Stimulated activated CD8-positive, alpha-beta memory T cell treated with anti-CD3 and anti-CD28 coated beads, Interleukin-4, amount 100 ng/mL, for 48 hours (primary cell): ENCODE data around the gene DEFB132.
"Not testable (repeated sequence)": the region's sequence is repeated elsewhere in the genome, so short reads cannot be mapped to it uniquely, and the experiment has no call there.

Experiments
- DNase-seq: peaks from one replicate; pipeline ENCODE4 v3.0.0-alpha.2; 2020

DEFB132 gene, protein sequence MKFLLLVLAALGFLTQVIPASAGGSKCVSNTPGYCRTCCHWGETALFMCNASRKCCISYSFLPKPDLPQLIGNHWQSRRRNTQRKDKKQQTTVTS

DNA sequence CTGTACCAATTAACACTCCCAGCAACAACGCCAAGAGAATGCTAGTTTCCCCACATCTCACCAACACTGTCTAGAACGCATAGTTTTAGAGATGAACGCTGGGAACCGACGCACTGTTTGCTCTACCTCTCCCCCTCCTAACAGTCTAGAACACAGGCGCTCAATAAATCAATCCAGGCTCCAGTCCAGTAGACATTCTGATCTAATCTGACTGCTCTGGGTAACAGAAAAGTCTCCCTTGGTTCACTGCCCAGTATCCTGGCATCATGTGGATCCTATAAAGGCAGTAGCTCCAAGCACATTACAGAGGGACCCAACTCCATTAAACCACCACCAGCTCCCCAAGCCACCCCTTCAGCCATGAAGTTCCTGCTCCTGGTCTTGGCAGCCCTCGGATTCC is at the start of gene DEFB132:
TSS of gene DEFB132 (plus strand) at position 306 of the 400 bp plus-strand sequence. CDS start at position 361, 55 bp downstream.
- no peak for DNase-seq

DNA sequence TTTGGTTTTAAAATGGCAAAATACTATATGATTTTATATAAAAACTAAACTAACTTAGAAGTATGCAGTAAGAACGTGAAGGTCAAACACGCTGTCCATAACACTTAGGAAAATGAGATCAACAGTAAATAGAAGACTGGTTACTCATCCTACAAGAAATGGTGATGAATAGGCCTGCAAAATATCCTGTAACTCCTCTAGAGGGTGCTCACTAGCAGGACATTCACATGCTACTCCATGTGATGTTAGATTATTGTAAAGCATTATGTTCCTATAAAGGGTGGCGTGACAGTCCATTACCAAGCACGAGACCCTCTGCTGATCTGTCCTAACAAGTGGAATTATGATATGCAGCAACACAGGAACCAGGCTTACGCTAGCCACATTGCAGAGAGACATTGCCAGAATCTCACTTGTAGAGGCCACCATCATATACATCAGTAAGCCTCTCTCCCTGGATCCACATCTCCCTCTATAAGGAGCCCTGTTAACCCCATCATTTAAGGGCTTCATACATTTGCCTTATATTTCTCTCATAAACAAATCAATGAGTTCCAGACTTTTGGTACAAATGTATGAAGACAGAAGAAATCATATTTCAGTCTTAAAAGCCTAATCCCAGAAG is 48.5 kb upstream of the DEFB132 start:
- no peak for DNase-seq

DNA sequence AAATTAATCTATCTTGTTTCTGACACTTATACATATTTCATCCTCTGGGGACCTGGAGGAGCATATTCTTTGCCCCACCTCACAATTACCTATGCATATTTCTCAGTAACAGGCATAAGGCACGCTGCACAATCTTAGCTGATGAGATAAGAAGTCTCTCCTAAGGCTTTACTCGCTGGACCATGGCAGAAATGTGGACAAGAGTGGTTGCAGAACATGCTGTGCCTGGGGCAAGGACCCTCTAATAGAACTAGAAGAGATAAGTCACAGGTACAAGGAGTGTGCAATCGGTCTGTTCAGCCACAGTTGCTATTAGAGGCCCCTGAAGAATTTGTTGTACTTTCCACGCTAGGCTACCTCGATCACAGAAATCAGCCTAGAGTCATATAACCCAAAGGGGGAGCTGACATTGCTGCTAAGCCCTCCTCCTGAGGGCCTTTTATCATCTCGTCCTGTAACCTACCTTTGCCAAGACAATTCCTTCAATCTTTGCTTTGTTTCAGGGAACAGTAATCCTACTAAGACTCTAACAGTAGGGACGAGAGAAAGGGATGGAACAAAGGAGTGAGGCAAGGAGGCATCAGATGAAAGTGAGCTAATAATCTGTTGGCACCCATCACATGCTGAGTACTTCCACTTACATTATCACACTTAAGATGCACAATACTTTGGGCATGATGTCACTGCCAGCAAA is 46.6 kb upstream of the DEFB132 start:
- no peak for DNase-seq

DNA sequence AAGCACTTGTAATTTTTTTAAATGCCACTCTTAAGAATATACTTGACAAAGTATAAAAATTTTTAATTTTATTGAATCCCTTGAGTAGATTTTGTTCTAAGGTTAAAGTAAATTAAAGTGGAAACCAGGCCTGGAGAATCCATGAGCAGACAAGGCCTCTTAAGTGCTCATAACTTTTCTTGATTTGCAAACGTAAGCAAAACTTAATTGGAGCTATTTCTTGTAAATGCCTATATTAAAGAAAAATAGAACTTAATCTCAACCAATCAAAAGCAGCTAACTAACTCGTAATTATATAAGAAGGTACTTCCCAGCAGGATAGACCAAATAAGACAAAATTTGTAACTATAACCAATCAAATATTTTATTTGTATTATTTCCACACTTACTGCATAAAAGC is 43.1 kb upstream of the DEFB132 start:
- DNase-seq: no peak

DNA sequence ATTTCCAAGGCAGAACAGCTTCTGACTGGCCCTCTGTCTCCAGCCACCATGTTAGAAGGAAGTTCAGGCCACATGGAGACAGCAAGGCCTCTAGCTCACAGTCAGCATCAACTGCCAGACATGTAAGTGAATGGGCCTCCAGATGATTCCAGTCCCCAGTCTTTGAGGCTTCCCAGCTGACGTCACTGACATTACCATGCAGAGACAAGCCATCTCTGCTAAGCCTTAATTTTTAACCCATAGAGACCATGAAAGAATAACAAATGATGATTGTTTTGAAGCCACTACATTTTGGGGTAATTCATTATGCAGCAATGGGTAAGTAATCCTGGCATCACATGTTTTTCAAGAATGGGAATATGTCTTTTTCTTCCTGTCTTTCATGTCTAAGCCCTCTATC is 41.7 kb upstream of the DEFB132 start:
- no peak for DNase-seq

DNA sequence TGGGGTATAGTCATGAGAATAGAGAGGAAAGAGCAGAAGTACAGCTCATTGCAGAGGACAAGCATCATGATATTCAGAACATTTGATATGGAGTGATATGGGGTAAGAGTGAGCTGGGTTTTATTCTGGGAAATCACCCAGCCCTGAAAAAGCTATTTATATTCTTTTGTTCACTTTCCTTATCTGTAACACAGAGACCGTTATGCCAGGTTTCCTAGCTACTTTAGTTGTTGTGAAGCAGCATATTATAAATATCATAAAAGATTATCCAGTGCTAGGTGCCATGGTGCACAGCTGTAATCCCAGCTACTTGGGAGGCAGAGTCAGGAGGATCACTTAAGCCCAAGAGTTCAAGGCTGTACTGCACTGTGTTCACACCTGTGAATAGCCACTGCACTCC is 40.3 kb upstream of the DEFB132 start:
- no peak for DNase-seq

DNA sequence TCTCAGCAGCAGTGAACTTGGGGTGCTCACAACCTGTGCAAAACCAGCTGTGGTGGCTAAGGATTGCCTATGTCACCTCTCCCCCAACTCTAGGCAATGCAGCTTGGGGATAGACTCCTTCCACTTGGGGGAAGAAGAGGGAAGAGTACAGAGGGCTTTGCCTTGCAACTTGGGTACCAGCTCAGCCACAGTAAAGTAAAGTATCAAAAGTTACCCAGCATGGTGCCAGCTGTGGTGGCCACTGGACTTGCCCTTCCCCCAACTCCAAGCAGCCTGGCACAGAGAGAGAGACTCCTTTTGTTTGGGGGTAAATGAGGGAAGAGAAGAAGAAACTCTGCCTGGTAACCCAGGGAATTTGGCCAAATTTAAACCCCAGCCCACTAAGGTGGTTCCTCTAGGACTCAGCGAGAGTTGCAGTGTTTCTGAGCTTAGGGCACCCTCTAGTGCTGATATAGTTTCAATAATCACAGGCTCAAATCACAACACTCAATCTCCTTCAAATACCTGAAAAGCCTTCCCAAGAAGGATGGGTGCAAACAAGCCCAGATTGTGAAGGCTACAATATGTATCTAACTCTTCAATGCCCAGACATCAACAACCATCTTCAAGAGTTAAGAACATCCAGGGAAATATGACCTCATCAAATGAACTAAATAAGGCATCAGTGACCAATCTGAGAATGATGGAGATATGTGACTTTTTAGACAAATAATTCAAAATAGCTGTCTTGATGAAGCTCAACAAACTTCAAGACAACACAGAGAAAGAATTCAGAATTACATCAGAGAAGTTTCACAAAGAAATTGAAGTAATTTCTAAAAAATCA is 38.0 kb upstream of the DEFB132 start:
- DNase-seq: no peak

DNA sequence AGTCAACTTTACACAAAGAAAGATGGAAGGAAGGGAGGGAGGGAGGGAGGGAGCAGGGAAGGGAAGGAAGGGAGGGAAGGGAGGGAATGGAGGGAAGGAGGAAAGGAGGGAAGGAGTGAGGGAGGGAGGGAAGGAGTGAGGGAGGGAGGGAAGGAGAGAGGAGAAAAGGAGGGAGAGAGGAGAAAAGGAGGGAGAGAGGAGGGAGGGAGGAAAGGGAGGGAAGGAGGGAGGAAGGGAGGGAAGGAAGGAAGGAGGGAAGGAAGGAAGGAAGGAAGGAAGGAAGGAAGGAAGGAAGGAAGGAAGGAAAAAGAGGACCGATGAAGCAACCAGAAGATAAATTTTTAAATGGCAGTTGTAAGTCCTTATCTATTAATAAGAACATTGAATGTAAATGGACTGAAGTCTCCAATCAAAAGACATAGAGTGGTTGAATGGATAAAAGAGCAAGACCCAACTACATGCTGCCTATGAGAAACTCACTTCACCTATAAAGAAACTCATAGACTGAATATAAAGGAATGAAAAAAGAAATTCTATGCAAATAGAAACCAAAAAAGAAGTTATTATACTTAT is 36.2 kb upstream of the DEFB132 start:
- no peak for DNase-seq

DNA sequence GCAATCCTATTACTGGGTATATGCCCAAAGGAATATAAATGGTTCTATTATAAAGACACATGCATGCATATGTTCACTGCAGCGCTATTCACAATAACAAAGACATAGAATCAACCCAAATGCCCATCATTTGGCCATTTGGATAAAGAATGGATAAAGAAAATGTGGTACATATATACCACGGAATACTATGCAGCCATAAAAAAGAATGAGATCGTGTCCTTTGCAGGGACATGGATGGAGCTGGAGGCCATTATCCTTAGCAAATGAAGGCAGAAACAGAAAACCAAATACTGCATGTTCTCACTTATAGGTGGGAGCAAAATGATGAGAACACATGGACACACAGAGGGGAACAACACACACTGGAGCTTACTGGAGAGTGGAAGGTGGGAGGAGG is 31.6 kb upstream of the DEFB132 start:
- DNase-seq: not testable (repeated sequence)

DNA sequence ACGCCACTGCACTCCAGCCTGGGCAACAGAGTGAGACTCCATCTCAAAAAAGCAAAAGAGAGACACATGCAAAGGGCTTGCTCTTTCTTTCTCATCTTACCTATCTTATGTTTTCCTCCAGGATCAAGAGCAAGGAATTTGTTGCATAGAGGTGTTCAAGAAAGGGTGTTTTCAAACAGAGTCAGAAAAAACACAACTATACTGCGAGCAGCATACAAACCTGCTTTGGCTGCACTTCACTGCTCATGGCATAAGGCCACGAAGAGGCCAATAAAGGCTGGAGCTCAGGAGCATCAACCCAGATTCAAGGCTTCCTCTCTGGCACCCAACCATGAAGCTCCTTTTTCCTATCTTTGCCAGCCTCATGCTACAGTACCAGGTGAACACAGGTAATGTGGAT is 30.6 kb upstream of the DEFB132 start, which contains the start of gene DEFB129:
TSS of gene DEFB129 (plus strand) at position 301 of the 400 bp plus-strand sequence. CDS start at position 332, 31 bp downstream.
- DNase-seq: no peak

DNA sequence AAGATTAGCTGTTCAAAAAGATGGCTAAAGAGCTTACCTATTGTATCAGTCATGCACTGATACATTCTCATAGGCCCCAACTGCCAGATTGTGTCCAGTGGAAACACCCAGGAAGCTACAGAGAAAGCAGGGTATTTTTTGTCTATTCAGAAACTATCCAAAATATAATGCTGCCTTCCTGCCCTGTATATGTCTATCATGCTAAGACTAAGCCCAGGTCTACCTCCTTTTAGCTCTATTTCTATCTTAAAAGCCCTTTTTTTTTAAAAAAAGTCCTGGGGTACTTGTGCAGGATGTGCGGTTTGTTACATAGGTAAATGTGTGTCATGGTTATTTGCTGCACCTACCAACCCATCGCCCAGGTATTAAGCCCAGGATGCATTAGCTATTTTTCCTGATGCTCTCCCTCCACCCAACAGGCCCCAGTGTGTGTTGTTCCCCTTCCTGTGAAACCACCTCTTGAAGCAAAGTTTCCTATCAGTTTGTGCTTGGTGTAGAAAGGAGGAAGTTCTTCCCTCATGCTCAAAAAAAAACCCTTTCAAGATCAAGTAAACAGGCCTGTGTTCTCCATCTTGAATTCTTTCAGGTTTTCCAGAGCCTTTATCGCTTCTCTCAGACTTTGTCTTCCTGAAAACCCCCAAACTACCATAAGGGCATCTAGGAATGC is 30.0 kb upstream of the DEFB132 start:
- no peak for DNase-seq

DNA sequence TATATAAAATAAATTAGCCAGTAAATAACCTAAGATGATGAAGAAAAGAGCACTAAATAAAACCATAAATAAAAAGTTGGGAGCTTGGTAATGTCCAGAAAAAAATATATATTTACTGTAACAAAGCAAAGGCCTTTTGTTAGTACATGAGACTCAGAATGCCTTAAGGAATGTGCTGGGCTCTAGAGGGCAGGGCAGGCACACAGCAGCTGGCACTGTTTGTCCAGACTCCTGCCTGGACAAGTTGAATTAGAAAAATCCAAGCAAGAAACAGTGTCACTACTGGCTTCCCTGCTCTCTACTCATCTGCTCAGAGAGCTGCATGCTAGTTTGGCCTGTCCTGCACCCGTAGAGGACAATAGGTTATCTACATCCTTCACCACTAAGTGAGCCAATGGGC is 21.6 kb upstream of the DEFB132 start:
- no peak for DNase-seq

DNA sequence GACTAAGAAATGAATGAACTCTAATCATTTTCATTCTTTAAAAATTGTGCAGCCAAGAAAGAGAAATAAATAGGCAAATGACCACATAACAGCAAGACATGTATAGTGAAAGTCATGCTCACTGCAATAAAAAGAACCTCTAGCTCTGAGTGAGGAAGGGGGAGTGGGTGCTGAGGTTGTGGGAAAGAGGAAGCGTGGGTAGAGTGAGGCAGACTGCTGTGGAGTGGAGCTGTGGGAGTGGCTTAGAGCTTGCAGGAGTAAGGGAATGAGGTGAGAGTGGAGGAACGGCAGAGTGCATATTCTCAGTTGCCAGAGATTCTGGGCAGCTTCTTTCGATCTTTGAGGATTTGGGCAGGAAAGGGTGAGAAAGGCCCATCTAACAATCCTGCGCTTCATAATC is 20.0 kb upstream of the DEFB132 start:
- peak; percentile 46 for DNase-seq

DNA sequence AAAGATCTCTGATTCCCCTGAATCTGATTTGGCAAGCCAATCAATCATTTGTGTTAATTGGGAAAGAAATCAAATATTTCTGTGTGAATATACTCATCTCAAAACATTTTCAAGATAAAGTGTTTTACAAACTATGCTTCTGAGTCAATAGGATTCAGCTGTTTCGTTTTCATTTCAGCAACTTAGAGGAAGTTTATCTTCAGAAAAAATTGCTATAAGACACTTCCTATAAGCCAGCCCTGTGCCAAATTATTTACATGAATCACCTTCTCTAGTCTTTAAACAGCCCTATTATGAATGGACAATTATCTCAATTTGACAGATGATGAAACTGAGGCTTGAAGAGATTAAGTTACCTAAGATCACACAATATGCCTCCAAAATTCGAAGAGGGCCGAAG is 19.6 kb upstream of the DEFB132 start:
- no peak for DNase-seq

DNA sequence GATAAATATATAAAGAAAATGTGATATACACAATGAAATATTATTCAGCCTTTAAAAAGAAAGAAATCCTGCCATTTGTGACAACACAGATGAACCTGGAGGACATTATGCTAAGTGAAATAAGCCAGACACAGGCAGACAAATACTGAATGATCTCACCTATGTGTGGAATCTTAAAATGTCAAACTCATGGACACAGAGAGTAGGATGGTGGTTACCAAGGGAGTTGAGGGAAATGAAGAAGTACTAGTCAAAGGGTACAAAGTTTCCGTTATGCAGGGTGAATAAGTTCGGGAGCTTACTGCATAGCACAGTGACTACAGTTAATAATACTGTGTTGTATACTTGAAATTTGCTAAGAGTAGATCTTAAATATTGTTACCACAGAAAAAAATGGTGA is 14.6 kb upstream of the DEFB132 start:
- DNase-seq: no peak

DNA sequence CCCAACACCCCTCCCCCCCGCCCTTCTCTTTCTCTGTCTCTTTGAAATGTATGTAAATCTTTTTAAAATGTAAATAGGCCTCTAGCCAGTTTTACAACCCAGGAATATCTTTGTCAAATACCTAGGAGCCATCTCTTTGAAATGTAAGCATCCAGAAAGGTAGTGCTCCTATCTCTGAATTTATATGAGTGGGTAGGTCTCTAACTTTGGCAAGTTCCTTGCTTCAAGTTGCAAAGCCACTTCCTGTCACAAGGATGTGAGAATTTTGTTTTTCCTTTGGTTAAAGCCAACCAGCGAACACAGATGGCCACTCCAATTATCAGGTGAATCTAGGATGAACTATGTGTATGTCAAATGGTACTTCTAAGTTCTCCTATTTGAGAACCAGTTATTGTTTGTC is 6.2 kb upstream of the DEFB132 start:
- DNase-seq: no peak

DNA sequence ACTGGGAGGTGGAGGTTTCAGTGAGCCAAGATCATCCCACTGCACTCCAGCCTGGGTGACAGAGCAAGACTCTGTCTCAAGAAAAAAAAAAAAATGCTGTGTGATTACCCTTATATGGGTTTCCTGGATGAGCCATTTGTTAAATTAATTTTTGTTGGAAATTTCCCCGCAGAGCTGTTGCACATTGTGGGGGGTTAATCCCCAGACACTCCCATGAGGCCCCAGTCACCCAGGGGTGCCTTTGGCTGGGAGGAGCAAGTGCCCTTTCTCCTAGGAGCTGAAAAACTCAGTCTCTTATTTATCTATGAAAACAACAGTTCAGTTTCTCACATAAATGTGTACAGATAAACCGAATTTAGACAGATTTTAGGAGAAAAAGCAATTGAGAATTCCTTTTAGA is 4.7 kb upstream of the DEFB132 start:
- no peak for DNase-seq

DNA sequence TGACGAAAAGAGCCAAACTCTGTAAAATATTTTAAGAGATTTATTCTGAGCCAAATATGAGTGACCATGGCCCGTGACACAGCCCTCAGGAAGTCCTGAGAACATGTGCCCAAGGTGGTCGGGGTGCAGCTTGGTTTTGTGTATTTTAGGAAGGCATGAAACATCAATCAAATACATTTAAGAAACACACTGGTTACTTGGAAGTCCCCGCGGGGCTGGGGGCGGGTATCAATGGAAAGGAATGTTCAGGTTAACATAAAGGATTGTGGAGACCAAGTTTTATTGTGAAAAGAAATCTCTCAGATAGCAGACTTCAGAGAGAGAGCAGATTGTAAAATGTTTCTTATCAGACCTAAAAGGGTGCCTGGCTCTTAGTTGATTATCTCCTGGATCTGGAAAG is 4.1 kb upstream of the DEFB132 start:
- not testable (repeated sequence) for DNase-seq

DNA sequence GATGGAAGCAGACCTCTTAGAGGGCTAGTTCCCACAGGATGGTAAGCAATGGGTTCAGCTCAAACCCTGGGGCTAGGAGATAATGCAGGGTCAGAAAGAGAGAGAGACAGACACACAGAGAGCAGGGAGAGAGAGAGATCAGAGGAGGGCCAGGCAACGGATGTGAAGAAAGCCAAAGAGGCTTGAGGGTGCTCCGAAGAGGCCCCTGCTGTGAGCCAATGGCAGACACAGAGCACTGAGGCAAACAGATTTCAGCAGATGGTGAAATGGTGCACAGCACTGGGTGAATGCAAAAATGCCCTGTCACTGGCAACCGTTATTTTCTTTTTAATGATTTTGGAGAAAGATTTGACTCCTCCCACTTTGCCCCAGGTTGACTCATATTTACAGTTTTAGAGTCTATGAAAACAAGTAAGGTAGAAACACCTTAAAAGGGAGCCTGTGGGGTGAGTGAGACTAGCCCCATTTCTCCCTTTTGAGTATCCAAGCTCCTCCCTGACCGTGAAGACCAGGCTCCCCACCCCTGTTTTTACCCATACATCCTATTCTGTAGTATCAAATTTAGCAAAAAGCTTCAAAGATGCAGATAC is 840 bp downstream of the DEFB132 start:
- no peak for DNase-seq

DNA sequence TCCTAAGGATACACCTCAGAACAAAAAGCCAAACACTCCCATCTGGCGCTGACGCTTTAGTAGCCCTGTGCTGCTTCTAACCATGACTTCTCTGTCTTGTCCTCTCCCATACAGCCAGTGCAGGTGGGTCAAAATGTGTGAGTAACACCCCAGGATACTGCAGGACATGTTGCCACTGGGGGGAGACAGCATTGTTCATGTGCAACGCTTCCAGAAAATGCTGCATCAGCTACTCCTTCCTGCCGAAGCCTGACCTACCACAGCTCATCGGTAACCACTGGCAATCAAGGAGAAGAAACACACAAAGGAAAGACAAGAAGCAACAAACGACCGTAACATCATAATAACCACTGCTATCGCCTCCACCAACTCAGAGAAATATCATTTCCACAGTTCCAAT is 1.4 kb downstream of the DEFB132 start:
- DNase-seq: peak; percentile 26

DNA sequence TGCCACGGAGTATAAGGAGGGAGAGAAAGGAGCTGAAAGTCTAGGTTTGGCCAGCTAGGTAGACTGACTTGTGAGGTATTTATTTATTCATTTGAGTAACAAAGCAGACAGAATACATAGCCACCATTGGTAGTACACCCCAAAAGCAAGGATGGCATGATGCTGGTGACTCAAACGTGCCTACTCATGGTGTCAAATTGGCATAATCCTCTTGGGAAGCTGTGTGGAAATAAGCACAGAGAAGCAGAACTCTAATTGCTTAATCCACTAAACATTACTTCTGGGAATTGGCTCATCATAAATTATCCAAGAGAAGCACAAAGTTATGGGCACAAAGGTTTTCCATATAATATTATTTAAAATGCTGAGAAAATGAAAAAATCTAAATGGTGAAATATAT is 2.5 kb downstream of the DEFB132 start:
- DNase-seq: no peak

DNA sequence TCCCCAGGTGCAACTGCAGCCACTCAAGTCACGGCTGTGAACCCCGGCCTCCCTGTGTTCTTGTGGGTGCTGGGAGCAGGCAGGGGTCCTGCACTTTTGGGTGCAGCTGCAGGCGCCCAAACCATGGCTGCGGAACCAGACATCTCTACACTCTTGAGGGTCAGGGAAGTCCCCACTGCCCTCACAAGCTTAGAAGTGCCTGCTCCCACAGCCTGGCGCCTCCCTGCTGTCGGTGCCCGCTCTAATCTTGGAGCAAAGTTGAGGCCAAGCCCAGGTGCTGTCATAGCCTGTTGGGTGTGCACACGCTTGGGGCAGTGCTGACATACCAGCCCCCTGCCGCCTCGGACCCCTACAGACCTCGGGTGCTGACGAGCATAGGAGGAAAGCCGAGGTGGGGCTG is 6.2 kb downstream of the DEFB132 start:
- no peak for DNase-seq
